A549 (cell line): Measurements from ENCODE around the gene LCP1. TPM values are rescaled to one million over a fixed set of nuclear protein-coding genes. Genes with fewer than 3 reads are reported as not detected.

Experiments
- polyA plus RNA-seq, 4 experiments: library from polyadenylated mRNA; depleted of rRNA in 3 of 4; stranded (reverse); fragments of >200 nt; fragmentation: RNase III in 1 of 4; extraction: RNeasy Plus Mini Kit Qiagen cat#74134 plus additional on column Dnase treatment in 1 of 4; gene quantifications; 2 replicates in 3 of 4; 3 replicates in 1 of 4; pipeline ENCODE4 v1.2.3, GENCODE V29; 2011 to 2017
- small RNA-seq, 6 experiments: library from RNA; depleted of rRNA; stranded (forward); fragments of <200 nt; gene quantifications; one replicate each; pipeline ENCODE3, GENCODE V24; 2012

Gene LCP1
- polyA plus RNA-seq, 2 of the 4 experiments (the other 2 are of a cell fraction) = 0.09 to 0.19 TPM

Small RNA genes lying within 50 kb of the gene (small RNA-seq; reads per million reads assigned to genes)
- 0 reads per million in 6 experiments for gene RN7SL288P

Other genes starting within 250 kb of the LCP1 start
- gene ZC3H13, start 129.4 kb downstream of the LCP1 start, polyA plus RNA-seq (2011; rRNA removed) = 9.5 and 13.2 TPM in 2 replicates
- 17.5 to 17.8 TPM (median 17.6 TPM) in 3 replicates for gene ZC3H13, start 129.4 kb downstream of the LCP1 start, polyA plus RNA-seq (2017; fragmentation: RNase III; extraction: RNeasy Plus Mini Kit Qiagen cat#74134 plus additional on column Dnase treatment)
- 0.48 and 0.49 TPM in 2 replicates for gene CPB2, start 77.1 kb downstream of the LCP1 start, polyA plus RNA-seq (2011; rRNA removed)
- 0.05 TPM in 1 of 3 replicates, not detected in the others for gene CPB2, start 77.1 kb downstream of the LCP1 start, polyA plus RNA-seq (2017; fragmentation: RNase III; extraction: RNeasy Plus Mini Kit Qiagen cat#74134 plus additional on column Dnase treatment)
- 0.19 and 0.26 TPM in 2 replicates for gene LRRC63, start 29.8 kb upstream of the LCP1 start, polyA plus RNA-seq (2011; rRNA removed)
- gene LRRC63, start 29.8 kb upstream of the LCP1 start, polyA plus RNA-seq (2017; fragmentation: RNase III; extraction: RNeasy Plus Mini Kit Qiagen cat#74134 plus additional on column Dnase treatment) = 0.04 to 0.06 TPM in 2 of 3 replicates, not detected in the other
- gene RUBCNL, start 205.1 kb upstream of the LCP1 start, polyA plus RNA-seq (2011; rRNA removed) = 0.05 TPM in 1 of 2 replicates, not detected in the other
- gene RUBCNL, start 205.1 kb upstream of the LCP1 start, polyA plus RNA-seq (2017; fragmentation: RNase III; extraction: RNeasy Plus Mini Kit Qiagen cat#74134 plus additional on column Dnase treatment) = not detected in 3 replicates